IPS-18a (cell line): ENCODE measurements around the gene ELANE.
"Not testable (repeated sequence)": the region's sequence is repeated elsewhere in the genome, so short reads cannot be mapped to it uniquely, and the experiment has no call there.

Source experiments
- H3K27ac ChIP-seq: one replicate; pipeline ENCODE4 v1.5.1; 2013; ENCODE audit warnings: low read length
- H3K27me3 ChIP-seq: one replicate; pipeline ENCODE4 v1.6.1; 2013; ENCODE audit warnings: mild to moderate bottlenecking, low read length; ENCODE audit not compliant: control insufficient read depth, insufficient read depth
- H3K36me3 ChIP-seq: one replicate; pipeline ENCODE4 v1.6.1; 2013; ENCODE audit warnings: low read depth, low read length; ENCODE audit not compliant: control insufficient read depth
- H3K4me1 ChIP-seq: one replicate; pipeline ENCODE4 v1.6.1; 2013; ENCODE audit warnings: low read depth, low read length; ENCODE audit not compliant: control insufficient read depth
- H3K4me3 ChIP-seq: one replicate; pipeline ENCODE4 v1.5.1; 2013; ENCODE audit warnings: low read length
- H3K9ac ChIP-seq: one replicate; pipeline ENCODE4 v1.6.1; 2013; ENCODE audit warnings: mild to moderate bottlenecking, low read length, moderate library complexity
- H3K9me3 ChIP-seq: one replicate; pipeline ENCODE4 v1.6.1; 2013; ENCODE audit warnings: low read depth, low read length; ENCODE audit not compliant: control insufficient read depth

Gene ELANE

GRCh38 chr19:870963-871401 lies 18.9 kb downstream of the ELANE start:
- H3K36me3 ChIP-seq, result peaks cover 10% of the 10 kb centered on the region
- no peaks in the 10 kb centered on the region for H3K9me3 ChIP-seq
- peaks cover 5% of the 10 kb centered on the region for H3K4me1 ChIP-seq
- H3K27me3 ChIP-seq, result no peaks in the 10 kb centered on the region
- H3K27ac ChIP-seq, result no peak overlapping the region
- no peak overlapping the region for H3K4me3 ChIP-seq
- H3K9ac ChIP-seq, result no peak overlapping the region

GRCh38 chr19:871446-872265 lies 19.6 kb downstream of the ELANE start:
- no peak overlapping the region for H3K4me3 ChIP-seq
- H3K27me3 ChIP-seq, result no peaks in the 10 kb centered on the region
- no peak overlapping the region for H3K9ac ChIP-seq
- H3K4me1 ChIP-seq, result peaks cover 5% of the 10 kb centered on the region
- peaks cover 14% of the 10 kb centered on the region for H3K36me3 ChIP-seq
- H3K27ac ChIP-seq, result no peak overlapping the region
- H3K9me3 ChIP-seq, result no peaks in the 10 kb centered on the region

GRCh38 chr19:872266-872951 lies 20.3 kb downstream of the ELANE start:
- peaks cover 4% of the 10 kb centered on the region for H3K4me1 ChIP-seq
- H3K27me3 ChIP-seq, result no peaks in the 10 kb centered on the region
- H3K27ac ChIP-seq, result no peak overlapping the region
- no peaks in the 10 kb centered on the region for H3K9me3 ChIP-seq
- no peak overlapping the region for H3K4me3 ChIP-seq
- no peak overlapping the region for H3K9ac ChIP-seq
- H3K36me3 ChIP-seq, result peaks cover 14% of the 10 kb centered on the region

- no peak overlapping the region for H3K4me3 ChIP-seq
- no peak overlapping the region for H3K9ac ChIP-seq
- no peaks in the 10 kb centered on the region for H3K4me1 ChIP-seq
- no peaks in the 10 kb centered on the region for H3K9me3 ChIP-seq
- no peak overlapping the region for H3K27ac ChIP-seq
- peaks cover 14% of the 10 kb centered on the region for H3K36me3 ChIP-seq
- H3K27me3 ChIP-seq, result no peaks in the 10 kb centered on the region
Observed at GRCh38 chr19:873084-873483, 21.0 kb downstream of the ELANE start.

- no peaks in the 10 kb centered on the region for H3K4me1 ChIP-seq
- no peaks in the 10 kb centered on the region for H3K27me3 ChIP-seq
- no peak overlapping the region for H3K27ac ChIP-seq
- no peak overlapping the region for H3K4me3 ChIP-seq
- no peak overlapping the region for H3K9ac ChIP-seq
- H3K36me3 ChIP-seq, result peaks cover 13% of the 10 kb centered on the region
- H3K9me3 ChIP-seq, result no peaks in the 10 kb centered on the region
Observed at GRCh38 chr19:873561-874041, 21.5 kb downstream of the ELANE start.

GRCh38 chr19:875265-875879 lies 23.3 kb downstream of the ELANE start:
- no peak overlapping the region for H3K9ac ChIP-seq
- H3K27me3 ChIP-seq, result no peaks in the 10 kb centered on the region
- H3K4me3 ChIP-seq, result no peak overlapping the region
- no peaks in the 10 kb centered on the region for H3K9me3 ChIP-seq
- H3K36me3 ChIP-seq, result peaks cover 8% of the 10 kb centered on the region
- H3K27ac ChIP-seq, result no peak overlapping the region
- H3K4me1 ChIP-seq, result no peaks in the 10 kb centered on the region

- Histone ChIP-seq H3K4me1 (no peaks in the 10 kb centered on the region), H3K9me3 (no peaks in the 10 kb centered on the region), H3K27ac (no peak overlapping the region), H3K4me3 (no peak overlapping the region), H3K9ac (no peak overlapping the region), H3K27me3 (no peaks in the 10 kb centered on the region), H3K36me3 (peaks cover 10% of the 10 kb centered on the region)
Observed at GRCh38 chr19:876089-876488, 24.0 kb downstream of the ELANE start.

GRCh38 chr19:876780-877314 lies 24.7 kb downstream of the ELANE start:
- no peaks in the 10 kb centered on the region for H3K4me1 ChIP-seq
- H3K27ac ChIP-seq, result no peak overlapping the region
- H3K9ac ChIP-seq, result no peak overlapping the region
- peaks cover 15% of the 10 kb centered on the region for H3K36me3 ChIP-seq
- no peaks in the 10 kb centered on the region for H3K27me3 ChIP-seq
- H3K9me3 ChIP-seq, result no peaks in the 10 kb centered on the region
- H3K4me3 ChIP-seq, result no peak overlapping the region

- H3K36me3 ChIP-seq, result peaks cover 17% of the 10 kb centered on the region
- H3K9ac ChIP-seq, H3K27me3 ChIP-seq, H3K4me3 ChIP-seq, H3K4me1 ChIP-seq, H3K27ac ChIP-seq, H3K9me3 ChIP-seq: not testable (repeated sequence)
Observed at GRCh38 chr19:877992-878660, 26.0 kb downstream of the ELANE start.

- not testable (repeated sequence) for H3K9me3 ChIP-seq, H3K4me1 ChIP-seq, H3K4me3 ChIP-seq, H3K27me3 ChIP-seq, H3K9ac ChIP-seq, H3K27ac ChIP-seq
- H3K36me3 ChIP-seq, result peaks cover 17% of the 10 kb centered on the region
Observed at GRCh38 chr19:878751-879561, 26.9 kb downstream of the ELANE start.
